GM12892 (cell line): ENCODE data around the gene ACTL6A.
A peak's percentile ranks its signal among the peaks of the same experiment; 100 is the strongest.

ENCODE experiments used
- DNase-seq: peaks from one replicate; pipeline ENCODE4 v3.0.0; 2011; ENCODE audit not compliant: insufficient read length
- FAIRE-seq: peaks from 2 replicates; lab custom pipeline; 2011; peaks lifted over from hg19 to GRCh38; lab: Jason Lieb, UNC
- POLR2A ChIP-seq: IDR thresholded peaks from 2 replicates; pipeline ENCODE4 v1.6.1; 2011; ENCODE audit warnings: low read depth, low read length, control low read depth
- POLR2AphosphoS5 ChIP-seq: IDR thresholded peaks from 2 replicates; pipeline ENCODE4 v1.6.1; 2011; ENCODE audit warnings: low read depth, low read length, control low read depth
- TAF1 ChIP-seq: IDR thresholded peaks from 2 replicates; pipeline ENCODE4 v1.6.1; 2011; ENCODE audit warnings: low read depth, mild to moderate bottlenecking, control low read depth, low read length, borderline replicate concordance

Gene ACTL6A

GRCh38 chr3:179542375-179542774 lies 20.4 kb upstream of the ACTL6A start:
- no peak for TF ChIP-seq POLR2A
- TF ChIP-seq TAF1: no peak
- no peak for TF ChIP-seq POLR2AphosphoS5
- FAIRE-seq (no peak), DNase-seq (no peak)

DNA sequence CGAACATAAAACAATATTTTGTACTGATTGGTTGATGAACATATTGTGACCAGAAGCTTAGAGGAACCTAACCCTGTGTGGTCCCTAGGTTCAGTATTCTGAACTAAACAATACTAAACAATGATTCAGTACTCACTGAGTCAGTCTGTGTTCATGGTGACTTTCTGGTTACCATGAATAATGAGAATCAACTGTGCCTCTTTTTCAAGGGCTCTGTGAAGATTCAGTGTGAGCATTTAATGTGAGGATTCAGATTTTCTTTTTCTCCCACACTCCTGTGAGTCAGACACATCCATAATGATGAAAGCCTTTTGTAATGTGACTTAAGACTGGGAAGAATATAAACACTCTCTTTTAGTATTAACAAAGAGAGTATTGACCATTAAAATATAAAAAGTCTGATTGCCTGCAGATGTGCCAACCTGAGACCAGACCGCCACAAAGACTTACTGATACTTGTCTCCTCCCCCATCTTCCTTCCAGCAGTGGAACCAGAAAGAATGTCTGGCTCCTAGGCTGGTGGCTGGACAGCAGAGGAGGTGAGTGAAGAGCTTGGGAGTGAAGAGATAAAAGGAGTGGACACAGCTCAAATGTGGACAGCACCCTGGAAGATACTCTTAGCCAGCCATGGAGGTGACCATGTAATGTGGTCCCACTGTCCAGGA lies 17.6 kb upstream of the ACTL6A start:
- TF ChIP-seq POLR2AphosphoS5 (no peak), TAF1 (no peak)
- FAIRE-seq: no peak
- no peak for DNase-seq

- DNase-seq: no peak
- TF ChIP-seq TAF1 (no peak), POLR2A (no peak), POLR2AphosphoS5 (no peak)
- FAIRE-seq: no peak
Measured at GRCh38 chr3:179546814-179547241, 15.9 kb upstream of the ACTL6A start.

- no peak for TF ChIP-seq TAF1
- TF ChIP-seq POLR2AphosphoS5: no peak
- no peak for TF ChIP-seq POLR2A
- FAIRE-seq (no peak), DNase-seq (no peak)
Measured at GRCh38 chr3:179551349-179552105, 11.2 kb upstream of the ACTL6A start.

DNA sequence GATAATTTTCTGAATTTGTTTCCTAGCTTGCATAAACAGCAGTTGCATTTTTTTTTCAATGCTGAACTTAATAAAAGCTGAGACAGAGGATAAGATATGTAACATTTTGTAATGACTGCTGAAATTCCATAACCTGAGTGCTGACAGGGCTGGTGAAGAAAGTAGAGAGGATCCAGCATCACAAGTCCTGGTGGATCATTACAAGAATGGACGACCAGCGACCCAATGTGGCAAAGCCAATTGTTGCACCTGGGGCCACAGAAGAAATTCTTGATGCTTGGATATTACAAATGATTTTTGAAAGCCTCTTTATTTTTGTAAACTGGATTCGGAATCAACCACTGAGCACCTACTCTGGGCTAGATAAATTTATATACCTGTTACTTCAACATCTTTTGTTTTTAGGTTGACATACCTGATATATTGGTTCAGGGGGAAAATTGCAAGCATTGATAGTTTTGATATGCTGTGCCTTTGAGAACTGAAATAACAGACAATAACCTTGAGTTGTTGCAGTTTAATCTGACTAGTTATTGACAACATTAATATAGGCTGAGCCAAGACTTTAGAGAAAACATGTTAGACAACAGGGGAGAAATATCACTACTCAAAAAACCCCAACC lies 3.9 kb upstream of the ACTL6A start:
- no peak for DNase-seq
- FAIRE-seq: peak; percentile 94
- TF ChIP-seq POLR2AphosphoS5: no peak
- no peak for TF ChIP-seq TAF1
- TF ChIP-seq POLR2A: no peak

GRCh38 chr3:179560791-179561190 lies 1.9 kb upstream of the ACTL6A start:
- FAIRE-seq (no peak), DNase-seq (no peak)
- no peak for TF ChIP-seq TAF1
- TF ChIP-seq POLR2A: no peak
- no peak for TF ChIP-seq POLR2AphosphoS5

- DNase-seq (peak; percentile 53), FAIRE-seq (no peak)
- no peak for TF ChIP-seq POLR2AphosphoS5
- TF ChIP-seq TAF1: no peak
- no peak; the same call in 1 of the 2 replicates for TF ChIP-seq POLR2A
Measured at GRCh38 chr3:179563271-179563783, 601 bp downstream of the ACTL6A start.

- TF ChIP-seq TAF1 (no peak), POLR2AphosphoS5 (no peak)
- peak; percentile 8 for DNase-seq
- no peak for FAIRE-seq
Measured at GRCh38 chr3:179565496-179565895, 2.8 kb downstream of the ACTL6A start.

DNA sequence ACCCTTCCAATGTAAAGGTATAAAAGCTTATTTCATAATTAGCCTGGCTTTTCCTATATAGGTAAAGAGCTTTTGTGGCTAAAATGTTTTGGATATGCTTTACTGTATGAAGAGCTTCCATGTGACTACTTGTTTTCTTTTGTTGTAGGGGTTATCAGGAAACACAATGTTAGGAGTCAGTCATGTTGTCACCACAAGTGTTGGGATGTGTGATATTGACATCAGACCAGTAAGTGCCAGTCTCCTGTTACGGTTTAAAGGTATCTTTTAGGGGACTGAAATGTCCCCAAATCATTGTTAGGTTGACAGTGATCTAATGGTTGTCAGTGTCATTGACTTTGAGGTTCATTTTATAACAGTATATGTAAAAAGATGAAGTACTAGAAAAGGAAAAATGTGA lies 18.3 kb downstream of the ACTL6A start:
- FAIRE-seq: no peak
- no peak for TF ChIP-seq TAF1
- TF ChIP-seq POLR2A: no peak
- no peak for TF ChIP-seq POLR2AphosphoS5
- no peak for DNase-seq

DNA sequence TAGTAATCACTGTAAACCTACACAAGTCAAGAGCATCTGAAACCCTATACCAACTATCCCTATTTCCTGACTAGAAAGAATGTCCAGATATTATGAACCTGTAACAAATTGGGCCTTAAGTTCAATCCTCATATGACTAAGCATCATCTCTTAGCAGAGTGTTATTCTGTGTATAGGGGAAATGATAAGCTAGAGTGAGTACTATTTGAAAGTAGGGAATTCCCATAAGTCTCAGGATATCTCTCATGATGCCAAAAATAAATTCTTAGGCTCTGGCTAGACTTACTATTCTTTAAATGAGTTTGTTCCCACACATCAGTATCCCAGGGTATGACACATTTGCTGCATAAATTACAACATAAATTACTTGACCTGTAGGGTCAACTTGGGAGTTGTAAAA lies 26.4 kb downstream of the ACTL6A start:
- no peak for TF ChIP-seq POLR2AphosphoS5
- no peak for TF ChIP-seq TAF1
- no peak for TF ChIP-seq POLR2A
- DNase-seq: no peak
- no peak for FAIRE-seq

DNA sequence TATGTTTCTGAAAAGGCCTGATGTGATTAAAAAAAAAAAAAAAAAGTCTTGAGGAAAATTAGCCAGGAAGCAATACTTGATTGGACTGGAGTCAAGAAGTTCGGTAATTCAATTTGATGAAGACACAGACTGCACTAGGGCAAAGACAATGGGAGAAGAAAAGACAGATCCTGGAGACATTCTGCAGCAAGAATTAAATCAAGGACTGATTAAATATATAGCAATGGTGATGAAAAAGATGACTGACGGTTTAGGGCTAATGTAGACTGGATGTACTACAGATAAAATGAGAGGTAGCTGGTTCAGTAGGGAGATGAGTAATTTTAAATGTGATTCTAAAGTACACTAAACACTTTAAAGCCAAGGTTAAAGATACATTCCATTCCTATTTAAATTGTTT lies 27.9 kb downstream of the ACTL6A start:
- FAIRE-seq (no peak), DNase-seq (no peak)
- TF ChIP-seq POLR2A (no peak), POLR2AphosphoS5 (no peak), TAF1 (no peak)

DNA sequence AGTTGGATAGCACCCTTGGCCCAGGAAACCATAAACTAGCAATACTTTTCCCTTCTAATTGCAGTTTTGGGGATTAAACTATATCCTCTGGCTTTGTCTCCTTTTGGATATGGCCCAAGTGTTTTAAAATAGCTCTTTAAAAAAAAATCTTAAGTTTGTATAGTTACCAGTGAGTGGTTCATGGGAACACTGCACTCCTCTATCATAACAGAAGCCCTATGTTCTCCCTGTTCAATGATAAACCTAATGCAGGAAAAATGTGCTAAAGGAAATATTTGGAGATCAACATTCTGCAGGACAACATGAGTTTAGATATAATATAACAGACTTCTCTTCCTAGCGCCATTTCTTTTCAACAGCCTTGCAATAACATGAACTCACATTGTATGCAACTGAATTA lies 28.6 kb downstream of the ACTL6A start:
- FAIRE-seq: no peak
- no peak for DNase-seq
- TF ChIP-seq TAF1 (no peak), POLR2AphosphoS5 (no peak), POLR2A (no peak)
